Activated T-cell treated with anti-CD3 and anti-CD28 coated beads, Interleukin-2, amount 50 U/mL, for 1 hour (primary cell): Measurements from ENCODE around the gene AATK.

Source experiments
- DNase-seq: peaks from one replicate; pipeline ENCODE4 v3.0.0-alpha.2; 2020

The AATK gene

GRCh38 chr17:81142301-81143199 lies 23.5 kb downstream of the AATK start:
- peak; percentile 65 for DNase-seq

DNA sequence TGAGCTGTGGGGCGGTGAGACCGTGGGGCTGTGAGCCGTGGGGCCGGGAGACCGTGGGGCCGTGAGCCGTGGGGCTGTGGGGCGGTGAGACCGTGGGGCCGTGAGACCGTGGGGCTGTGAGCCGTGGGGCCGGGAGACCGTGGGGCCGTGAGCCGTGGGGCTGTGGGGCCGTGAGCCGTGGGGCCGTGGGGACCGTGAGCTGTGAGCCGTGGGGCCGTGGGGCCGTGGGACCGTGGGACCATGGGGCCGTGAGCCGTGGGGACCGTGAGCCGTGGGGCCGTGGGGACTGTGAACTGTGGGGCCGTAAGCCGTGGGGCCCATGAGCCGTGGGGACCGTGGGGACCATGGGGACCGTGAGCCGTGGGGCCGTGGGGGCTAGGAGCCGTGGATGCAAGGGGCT lies 25.3 kb downstream of the AATK start:
- DNase-seq = no peak

- DNase-seq = no peak
These were observed 26.0 kb downstream of the AATK start for GRCh38 chr17:81140018-81140417.

DNA sequence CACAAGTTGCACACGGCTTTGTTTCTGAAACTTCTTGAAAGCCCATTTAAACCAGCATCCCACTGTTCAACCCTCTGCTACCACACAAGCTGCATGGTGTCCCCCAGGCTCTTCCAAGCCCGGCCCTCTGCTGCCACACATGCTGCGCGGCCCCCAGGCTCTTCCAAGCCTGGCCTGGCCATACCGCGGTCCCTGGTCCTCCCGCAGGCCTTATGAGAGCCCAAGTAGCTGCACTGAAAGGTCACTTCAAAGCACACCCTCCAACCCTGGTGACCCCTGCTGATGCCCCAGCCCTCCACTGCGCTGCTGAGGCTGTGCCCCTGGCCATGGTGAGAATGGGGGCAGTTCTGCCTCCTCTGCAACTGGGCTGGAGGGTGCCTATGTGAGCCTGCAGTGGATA lies 26.6 kb downstream of the AATK start:
- DNase-seq = no peak

DNA sequence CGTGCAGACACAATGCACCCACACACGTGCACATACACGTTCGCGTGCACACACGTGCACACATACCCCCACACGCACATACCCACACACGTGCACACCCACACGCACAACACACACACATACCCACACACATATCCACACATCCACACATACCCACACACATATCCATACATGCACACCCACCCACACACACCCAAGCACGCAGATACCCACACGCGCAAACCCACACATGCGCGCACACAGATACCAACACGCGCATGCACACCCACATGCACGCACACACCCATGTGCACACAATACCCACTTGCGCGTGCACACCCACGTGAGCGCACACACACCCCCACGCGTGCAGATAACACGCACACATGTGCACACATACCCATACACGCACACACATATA lies 27.5 kb downstream of the AATK start:
- no peak for DNase-seq

DNA sequence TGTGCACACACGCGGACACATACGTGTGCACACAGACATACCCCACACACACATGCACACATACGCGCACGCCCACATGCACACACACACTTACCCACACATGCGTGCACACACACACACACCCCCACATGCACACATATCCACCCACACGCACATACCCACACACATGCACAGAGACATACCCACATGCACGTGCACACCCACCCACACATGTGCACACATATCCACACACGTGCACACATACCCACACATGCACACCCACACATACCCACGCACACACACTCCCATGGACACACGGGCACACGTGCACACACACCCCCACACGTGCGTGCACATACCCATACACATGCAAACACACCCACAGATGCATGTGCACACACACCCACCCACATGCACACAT lies 27.9 kb downstream of the AATK start:
- DNase-seq = no peak

- DNase-seq = no peak
These were observed 28.8 kb downstream of the AATK start for GRCh38 chr17:81137248-81137647.

DNA sequence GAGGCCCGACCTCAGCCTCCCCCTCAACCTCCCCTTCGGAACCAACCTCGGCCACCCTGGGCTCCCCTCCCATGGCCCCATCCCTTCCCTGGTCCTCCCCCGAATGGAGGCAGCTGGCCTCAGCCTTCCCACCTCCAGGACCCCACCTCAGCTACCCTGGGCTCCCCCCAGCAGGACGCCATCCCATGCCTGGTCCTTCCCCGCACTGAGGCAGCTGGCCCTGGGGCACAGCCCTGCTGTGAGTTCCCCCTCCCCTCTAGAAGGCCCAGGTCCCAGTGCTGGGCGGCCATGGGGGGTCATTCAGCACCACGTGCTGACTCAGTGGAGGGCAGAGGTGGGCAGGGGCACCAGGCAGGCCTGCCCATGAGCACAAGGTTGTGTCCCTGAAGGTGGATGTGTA lies 29.7 kb downstream of the AATK start:
- no peak for DNase-seq

DNA sequence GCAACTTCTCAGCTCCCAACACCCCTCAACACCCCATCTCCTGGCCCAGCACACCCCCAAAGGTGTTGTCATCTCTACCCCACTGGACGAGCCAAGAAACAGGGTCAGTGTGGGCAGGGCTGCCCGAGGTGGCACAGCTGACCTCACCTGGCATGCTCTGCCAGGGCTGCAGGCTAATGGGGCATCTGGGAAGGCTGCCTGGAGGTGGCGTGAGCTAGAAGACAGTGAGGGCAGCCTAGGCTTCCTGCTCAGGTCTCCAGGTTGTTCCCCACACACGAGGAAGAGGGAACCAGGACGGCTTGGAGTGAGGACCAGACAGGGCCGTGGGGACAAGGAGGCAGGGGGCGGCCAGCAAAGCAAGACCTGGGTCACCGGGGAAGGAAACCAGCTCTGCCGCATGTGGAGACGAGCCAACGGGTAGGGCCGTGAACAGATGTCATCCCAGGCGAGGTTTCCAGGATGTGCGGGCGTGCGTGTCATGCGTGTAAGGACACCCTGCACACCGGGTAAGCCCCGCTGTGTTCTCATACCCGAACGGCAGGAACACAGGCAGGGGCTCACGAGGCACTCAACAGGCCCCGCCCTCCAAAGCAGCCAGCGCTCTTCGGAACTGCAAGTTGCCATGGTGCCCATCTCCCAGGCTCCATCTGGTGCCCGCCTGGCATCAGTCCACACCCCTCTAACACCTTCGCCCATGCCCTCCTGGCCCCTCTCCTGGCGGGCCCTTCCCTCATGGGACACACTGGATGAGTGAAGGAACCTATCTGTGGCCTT lies 30.3 kb downstream of the AATK start:
- no peak for DNase-seq

- DNase-seq = no peak
These were observed 31.8 kb downstream of the AATK start for GRCh38 chr17:81134064-81134781.

- no peak for DNase-seq
These were observed 33.0 kb downstream of the AATK start for GRCh38 chr17:81132770-81133723.

GRCh38 chr17:81132197-81132540 lies 33.9 kb downstream of the AATK start:
- DNase-seq = no peak

DNA sequence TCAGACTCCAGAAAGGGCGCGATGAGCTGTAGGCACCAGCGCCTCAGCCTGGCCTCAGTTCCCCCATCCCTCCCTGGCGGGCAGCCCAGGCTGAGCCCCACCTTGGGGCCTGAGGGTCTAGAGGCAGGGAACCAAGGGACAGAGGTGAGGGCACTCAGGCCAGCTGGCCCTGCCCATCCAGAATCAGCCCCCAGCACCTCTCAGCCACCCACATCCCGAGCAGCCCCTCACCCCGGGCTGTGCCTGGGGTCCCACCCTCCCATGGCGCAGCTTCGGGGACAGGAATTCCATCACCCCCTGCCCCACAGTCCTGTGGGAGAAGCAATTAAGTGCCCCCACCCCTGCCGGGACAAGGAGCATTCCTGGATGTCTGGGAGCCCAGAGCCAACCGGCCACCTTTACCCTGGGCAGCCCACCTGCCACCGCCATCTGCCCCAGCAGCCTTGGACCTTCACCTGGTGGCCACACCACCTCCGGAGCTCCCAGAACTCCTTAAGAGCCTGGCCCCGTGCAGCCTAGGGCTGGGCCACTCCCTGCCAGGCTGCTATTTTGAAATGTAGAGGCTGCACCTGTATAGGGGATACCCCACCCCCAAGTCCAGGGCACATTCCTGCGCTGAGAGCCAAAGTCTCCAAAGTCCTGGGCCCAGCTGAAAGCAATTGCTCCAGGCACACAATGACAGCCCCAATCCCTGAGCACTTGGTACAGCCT lies 34.4 kb downstream of the AATK start:
- no peak for DNase-seq

DNA sequence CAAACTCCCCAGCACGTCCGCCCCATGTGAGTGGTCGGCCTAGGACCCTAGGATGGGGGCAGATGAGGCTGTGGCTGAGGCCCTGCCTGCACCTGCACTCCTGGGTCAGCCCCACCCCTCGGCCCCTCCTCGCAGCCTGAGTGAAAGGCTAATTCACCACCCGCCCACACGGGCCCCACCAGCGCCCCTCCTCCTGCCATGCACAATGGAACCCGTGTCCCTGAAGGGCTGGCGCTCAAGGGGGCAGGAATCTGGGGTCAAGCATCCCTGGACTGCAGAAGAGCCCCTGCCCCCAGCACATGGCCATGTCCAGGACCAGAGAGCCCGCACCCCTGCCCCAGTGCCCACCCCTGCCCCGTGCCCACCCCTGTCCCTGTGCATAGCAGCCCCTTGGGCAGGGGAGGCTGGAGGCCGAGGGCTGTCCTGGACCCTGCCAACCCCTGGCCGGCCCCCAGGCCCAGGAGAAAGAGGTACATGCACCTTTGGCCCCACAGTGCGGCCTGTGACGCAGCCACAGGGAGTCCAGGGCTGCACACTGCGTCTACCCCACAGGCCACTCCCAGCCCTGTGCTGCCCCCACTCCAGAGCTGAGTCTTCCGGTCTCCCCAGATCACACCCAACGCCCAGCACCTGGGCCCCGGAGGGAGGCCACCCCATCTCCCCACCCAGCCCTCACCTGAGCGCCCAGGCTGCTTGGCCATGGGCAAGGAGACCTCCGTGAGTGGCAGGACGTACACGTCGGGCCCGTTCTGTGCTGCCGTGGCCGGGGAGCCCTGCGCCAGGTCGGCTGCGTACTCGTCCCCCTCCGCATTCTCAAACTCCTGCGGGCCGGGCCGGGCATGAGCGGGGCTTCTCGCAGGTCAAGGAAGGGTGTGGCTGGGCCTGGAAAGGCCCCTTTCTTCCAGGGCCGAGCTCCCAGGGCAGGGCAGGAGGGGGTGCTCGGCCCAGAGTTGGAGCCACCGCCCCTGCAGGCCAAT lies 35.3 kb downstream of the AATK start:
- no peak for DNase-seq

- no peak for DNase-seq
These were observed 36.2 kb downstream of the AATK start for GRCh38 chr17:81129711-81130367.

GRCh38 chr17:81129289-81129688 lies 36.7 kb downstream of the AATK start:
- DNase-seq = no peak

GRCh38 chr17:81128774-81129173 lies 37.2 kb downstream of the AATK start:
- no peak for DNase-seq

GRCh38 chr17:81128338-81128737 lies 37.7 kb downstream of the AATK start:
- no peak for DNase-seq

- no peak for DNase-seq
These were observed 38.4 kb downstream of the AATK start for GRCh38 chr17:81127526-81128177.

GRCh38 chr17:81127133-81127455 lies 38.9 kb downstream of the AATK start:
- DNase-seq = no peak
